Mesendoderm (in vitro differentiated cells): ENCODE data around the gene ZNF74.
"Not testable (repeated sequence)": the region's sequence is repeated elsewhere in the genome, so short reads cannot be mapped to it uniquely, and the experiment has no call there.

Source experiments
- DNase-seq: peaks from one replicate; pipeline ENCODE4 v3.0.0; 2013
- H2AK5ac ChIP-seq: 2 replicates; pipeline ENCODE4 v1.6.1; 2013; ENCODE audit warnings: low read length, inconsistent platforms
- H2BK120ac ChIP-seq: 2 replicates; pipeline ENCODE4 v1.6.1; 2013; ENCODE audit warnings: low read depth, mild to moderate bottlenecking, low read length, moderate library complexity, mixed read lengths
- H2BK15ac ChIP-seq: replicated peaks from 2 replicates; pipeline ENCODE4 v1.6.1; 2013; ENCODE audit warnings: low read depth, mild to moderate bottlenecking, moderate library complexity
- H2BK5ac ChIP-seq: 2 replicates; pipeline ENCODE4 v1.6.1; 2013; ENCODE audit warnings: low read length, inconsistent platforms
- H3K18ac ChIP-seq: 2 replicates; pipeline ENCODE4 v1.6.1; 2013; ENCODE audit warnings: mild to moderate bottlenecking, low read length, mixed read lengths
- H3K23ac ChIP-seq: one replicate; pipeline ENCODE4 v1.6.1; 2013; ENCODE audit warnings: low read length
- H3K27ac ChIP-seq: 2 replicates; pipeline ENCODE4 v1.5.1; 2013; ENCODE audit warnings: low read depth, mild to moderate bottlenecking, inconsistent platforms, low read length, moderate library complexity
- H3K27me3 ChIP-seq: 2 replicates; pipeline ENCODE4 v1.6.1; 2013; ENCODE audit warnings: low read length, control low read depth, mild to moderate bottlenecking, inconsistent platforms; ENCODE audit not compliant: insufficient read depth, poor library complexity
- H3K36me3 ChIP-seq: 2 replicates; pipeline ENCODE4 v1.6.1; 2013; ENCODE audit warnings: low read length, inconsistent platforms; ENCODE audit not compliant: control insufficient read depth, insufficient read depth
- H3K4ac ChIP-seq: one replicate; pipeline ENCODE4 v1.6.1; 2013; ENCODE audit warnings: low read depth, mild to moderate bottlenecking, low read length, moderate library complexity
- H3K4me1 ChIP-seq: 2 replicates; pipeline ENCODE4 v1.6.1; 2013; ENCODE audit warnings: low read depth, low read length, inconsistent platforms; ENCODE audit not compliant: control insufficient read depth
- H3K4me2 ChIP-seq: 2 replicates; pipeline ENCODE4 v1.6.1; 2013; ENCODE audit warnings: low read length
- H3K4me3 ChIP-seq: 2 replicates; pipeline ENCODE4 v1.5.1; 2013; ENCODE audit warnings: mild to moderate bottlenecking, low read length
- H3K56ac ChIP-seq: one replicate; pipeline ENCODE4 v1.6.1; 2013; ENCODE audit warnings: low read length
- H3K79me1 ChIP-seq: 2 replicates; pipeline ENCODE4 v1.6.1; 2013; ENCODE audit warnings: low read length, inconsistent platforms
- H3K79me2 ChIP-seq: 2 replicates; pipeline ENCODE4 v1.6.1; 2013; ENCODE audit warnings: mild to moderate bottlenecking, low read length; ENCODE audit not compliant: control insufficient read depth, insufficient read depth
- H3K9ac ChIP-seq: 2 replicates; pipeline ENCODE4 v1.6.1; 2013; ENCODE audit warnings: low read length, inconsistent platforms
- H4K5ac ChIP-seq: one replicate; pipeline ENCODE4 v1.6.1; 2013; ENCODE audit warnings: low read length
- H4K8ac ChIP-seq: one replicate; pipeline ENCODE4 v1.6.1; 2013; ENCODE audit warnings: low read depth, mild to moderate bottlenecking, control low read depth, low read length, moderate library complexity
- WGBS: extraction: QIAGEN DNeasy Blood & Tissue Kit; methylation state at CpG from one replicate; pipeline ENCODE4 v1.1.7; 2013; ENCODE audit warnings: low lambda C conversion rate, missing lambda C conversion rate; ENCODE audit not compliant: insufficient coverage; ENCODE audit errors: extremely low coverage; 5-methylcytosine and 5-hydroxymethylcytosine counted together

The ZNF74 gene

GRCh38 chr22:20406686-20407408, 12.9 kb downstream of the ZNF74 start:
- peaks cover 17% of the 10 kb centered on the region for H3K36me3 ChIP-seq
- peaks cover 1% of the 10 kb centered on the region for H3K79me1 ChIP-seq
- no peak overlapping the region for H2BK15ac ChIP-seq
- no peak overlapping the region for H4K5ac ChIP-seq
- no peak overlapping the region for H3K23ac ChIP-seq
- H3K27me3 ChIP-seq = no peaks in the 10 kb centered on the region
- H2BK120ac ChIP-seq = no peak overlapping the region
- no peak overlapping the region for H3K56ac ChIP-seq
- DNase-seq = no peak
- no peaks in the 10 kb centered on the region for H3K79me2 ChIP-seq
- H4K8ac ChIP-seq = no peak overlapping the region
- H2BK5ac ChIP-seq = no peak overlapping the region
- no CpG with 5 or more reads among the region's 13 CpGs for WGBS
- H3K27ac ChIP-seq = no peak overlapping the region
- H3K9ac ChIP-seq = no peak overlapping the region
- H2AK5ac ChIP-seq = no peak overlapping the region
- H3K4me2 ChIP-seq = no peak overlapping the region
- no peak overlapping the region for H3K18ac ChIP-seq
- H3K4ac ChIP-seq = no peak overlapping the region
- H3K4me1 ChIP-seq = no peaks in the 10 kb centered on the region
- H3K4me3 ChIP-seq = no peak overlapping the region

GRCh38 chr22:20407829-20408228, 13.9 kb downstream of the ZNF74 start:
- H3K79me1 ChIP-seq = peaks cover 1% of the 10 kb centered on the region
- no peak overlapping the region for H3K23ac ChIP-seq
- H3K4me2 ChIP-seq = no peak overlapping the region
- no CpG with 5 or more reads among the region's 3 CpGs for WGBS
- H3K18ac ChIP-seq = no peak overlapping the region
- DNase-seq = no peak
- H3K27ac ChIP-seq = no peak overlapping the region
- no peaks in the 10 kb centered on the region for H3K4me1 ChIP-seq
- no peaks in the 10 kb centered on the region for H3K27me3 ChIP-seq
- H3K4me3 ChIP-seq = no peak overlapping the region
- H4K8ac ChIP-seq = no peak overlapping the region
- peaks cover 17% of the 10 kb centered on the region for H3K36me3 ChIP-seq
- no peak overlapping the region for H4K5ac ChIP-seq
- no peak overlapping the region for H2BK120ac ChIP-seq
- H3K9ac ChIP-seq = no peak overlapping the region
- H2BK5ac ChIP-seq = no peak overlapping the region
- no peak overlapping the region for H2BK15ac ChIP-seq
- H3K79me2 ChIP-seq = no peaks in the 10 kb centered on the region
- H3K4ac ChIP-seq = no peak overlapping the region
- H2AK5ac ChIP-seq = no peak overlapping the region
- no peak overlapping the region for H3K56ac ChIP-seq

- H3K79me2 ChIP-seq = no peaks in the 10 kb centered on the region
- peaks cover 1% of the 10 kb centered on the region for H3K79me1 ChIP-seq
- H3K4me2 ChIP-seq = no peak overlapping the region
- H3K23ac ChIP-seq = no peak overlapping the region
- H3K4me3 ChIP-seq = no peak overlapping the region
- no peak overlapping the region for H3K4ac ChIP-seq
- no peak overlapping the region for H4K5ac ChIP-seq
- H2BK5ac ChIP-seq = no peak overlapping the region
- no peak overlapping the region for H2AK5ac ChIP-seq
- peaks cover 12% of the 10 kb centered on the region for H3K36me3 ChIP-seq
- no peak overlapping the region for H3K27ac ChIP-seq
- no peak overlapping the region for H3K9ac ChIP-seq
- H2BK15ac ChIP-seq = no peak overlapping the region
- no peak overlapping the region for H2BK120ac ChIP-seq
- no peaks in the 10 kb centered on the region for H3K4me1 ChIP-seq
- H3K27me3 ChIP-seq = no peaks in the 10 kb centered on the region
- no CpG with 5 or more reads among the region's 4 CpGs for WGBS
- H3K18ac ChIP-seq = no peak overlapping the region
- DNase-seq = no peak
- H3K56ac ChIP-seq = no peak overlapping the region
- no peak overlapping the region for H4K8ac ChIP-seq
Measured at GRCh38 chr22:20408891-20409290, 14.9 kb downstream of the ZNF74 start.

GRCh38 chr22:20409385-20409784, 15.4 kb downstream of the ZNF74 start:
- DNase-seq, H2BK15ac ChIP-seq, H3K79me2 ChIP-seq, H3K4me1 ChIP-seq, H3K23ac ChIP-seq, H3K56ac ChIP-seq, H3K27ac ChIP-seq, H3K18ac ChIP-seq, H3K79me1 ChIP-seq, H3K4me2 ChIP-seq, H3K4ac ChIP-seq, H2BK120ac ChIP-seq, H2BK5ac ChIP-seq, H4K5ac ChIP-seq, H3K4me3 ChIP-seq, H3K9ac ChIP-seq, H2AK5ac ChIP-seq, H3K27me3 ChIP-seq, H4K8ac ChIP-seq: not testable (repeated sequence)
- H3K36me3 ChIP-seq = peaks cover 12% of the 10 kb centered on the region
- no CpG with 5 or more reads among the region's 3 CpGs for WGBS

GRCh38 chr22:20412474-20413216, 18.7 kb downstream of the ZNF74 start:
- Histone ChIP-seq H4K8ac (no peak overlapping the region), H3K4me1 (no peaks in the 10 kb centered on the region), H3K4ac (no peak overlapping the region), H3K36me3 (no peaks in the 10 kb centered on the region), H3K27ac (no peak overlapping the region), H2BK120ac (no peak overlapping the region), H2BK15ac (no peak overlapping the region), H3K23ac (no peak overlapping the region), H3K79me1 (no peaks in the 10 kb centered on the region), H3K56ac (no peak overlapping the region), H3K9ac (no peak overlapping the region), H3K18ac (no peak overlapping the region), H3K4me3 (no peak overlapping the region), H4K5ac (no peak overlapping the region), H3K4me2 (no peak overlapping the region), H2AK5ac (no peak overlapping the region), H2BK5ac (no peak overlapping the region), H3K27me3 (no peaks in the 10 kb centered on the region), H3K79me2 (no peaks in the 10 kb centered on the region)
- DNase-seq = no peak
- no CpG with 5 or more reads among the region's 10 CpGs for WGBS
